Activated T-helper 1 cell treated with anti-CD3 and anti-CD28 coated beads, Interleukin-12 subunit alpha, Interleukin-12 subunit beta, Interleukin-2, Interleukin-4 antibody, amounts not matched to agents 30 ng/mL and 10 ng/mL and 1 ng/mL, durations not matched to agents 14 hours and 24 hours and 36 hours (primary cell): ENCODE results near the gene MAGI3. TPM values are rescaled to one million over a fixed set of nuclear protein-coding genes. Genes with fewer than 3 reads are reported as not detected.

ENCODE experiments used
- DNase-seq: peaks from one replicate; pipeline ENCODE4 v3.0.0; 2021; ENCODE audit warnings: low spot score
- H3K27ac Mint-ChIP-seq: one replicate; pipeline ENCODE4 v1.8.0; 2021; ENCODE audit warnings: mild to moderate bottlenecking, mixed read lengths
- H3K27me3 Mint-ChIP-seq: one replicate; pipeline ENCODE4 v1.8.0; 2022; ENCODE audit warnings: mild to moderate bottlenecking, moderate library complexity, mixed read lengths; ENCODE audit not compliant: insufficient read depth
- H3K36me3 Mint-ChIP-seq: one replicate; pipeline ENCODE4 v1.8.0; 2021; ENCODE audit warnings: low read depth, mixed read lengths
- H3K4me1 Mint-ChIP-seq: one replicate; pipeline ENCODE4 v1.8.0; 2021; ENCODE audit warnings: low read depth, mixed read lengths
- H3K4me3 Mint-ChIP-seq: one replicate; pipeline ENCODE4 v1.8.0; 2021; ENCODE audit warnings: mild to moderate bottlenecking, moderate library complexity, mixed read lengths
- H3K9me3 Mint-ChIP-seq: one replicate; pipeline ENCODE4 v1.8.0; 2021; ENCODE audit warnings: mixed read lengths
- intact Hi-C: fragments of 100-400 bp; cut with micrococcal nuclease; formaldehyde crosslinking; loops from one replicate; pipeline ENCODE4 v1.15.1; 2024
- total RNA-seq: library from RNA; stranded (reverse); gene quantifications from 2 replicates; pipeline ENCODE4 v1.2.3, GENCODE V29; 2022

MAGI3 gene
- total RNA-seq, 1 donor from 2014 or later: 3.0 TPM

- Mint-ChIP-seq H3K9me3 (no peaks in the 10 kb centered on the region), H3K4me1 (no peaks in the 10 kb centered on the region), H3K27ac (no peak overlapping the region)
Observed at GRCh38 chr1:113434081-113434873, 44.0 kb downstream of the MAGI3 start.

GRCh38 chr1:113434874-113435175 lies 44.5 kb downstream of the MAGI3 start:
- Mint-ChIP-seq H3K36me3 (no peaks in the 10 kb centered on the region), H3K27ac (no peak overlapping the region), H3K27me3 (no peaks in the 10 kb centered on the region), H3K9me3 (no peaks in the 10 kb centered on the region), H3K4me1 (no peaks in the 10 kb centered on the region), H3K4me3 (no peak overlapping the region)
- DNase-seq: no peak
- intact Hi-C loops: no loop called here

More at GRCh38 chr1:113434081-113434873, 44.0 kb downstream of the MAGI3 start:
- Mint-ChIP-seq H3K36me3 (no peaks in the 10 kb centered on the region), H3K4me3 (no peak overlapping the region), H3K27me3 (no peaks in the 10 kb centered on the region)
- intact Hi-C loops: no loop called here
- no peak for DNase-seq

GRCh38 chr1:113437554-113438341 lies 47.4 kb downstream of the MAGI3 start:
- DNase-seq: no peak
- Mint-ChIP-seq H3K4me1 (no peaks in the 10 kb centered on the region), H3K27ac (no peak overlapping the region), H3K4me3 (no peak overlapping the region), H3K27me3 (no peaks in the 10 kb centered on the region), H3K9me3 (no peaks in the 10 kb centered on the region), H3K36me3 (no peaks in the 10 kb centered on the region)
- intact Hi-C loops: no loop called here

- Mint-ChIP-seq H3K9me3 (no peaks in the 10 kb centered on the region), H3K4me3 (no peak overlapping the region), H3K4me1 (no peaks in the 10 kb centered on the region), H3K27me3 (no peaks in the 10 kb centered on the region), H3K36me3 (no peaks in the 10 kb centered on the region), H3K27ac (no peak overlapping the region)
- DNase-seq: no peak
- intact Hi-C loops: no loop called here
Observed at GRCh38 chr1:113438505-113439276, 48.4 kb downstream of the MAGI3 start.

GRCh38 chr1:113439277-113439670 lies 49.0 kb downstream of the MAGI3 start:
- Mint-ChIP-seq H3K4me1 (no peaks in the 10 kb centered on the region), H3K27ac (no peak overlapping the region), H3K4me3 (no peak overlapping the region), H3K36me3 (no peaks in the 10 kb centered on the region), H3K27me3 (no peaks in the 10 kb centered on the region), H3K9me3 (peaks cover 5% of the 10 kb centered on the region)
- intact Hi-C loops: no loop called here
- no peak for DNase-seq

- H3K36me3 Mint-ChIP-seq: no peaks in the 10 kb centered on the region
- H3K9me3 Mint-ChIP-seq: peaks cover 14% of the 10 kb centered on the region
- H3K27ac Mint-ChIP-seq: no peak overlapping the region
- intact Hi-C loops: no loop called here
- no peaks in the 10 kb centered on the region for H3K4me1 Mint-ChIP-seq
- peaks cover 1% of the 10 kb centered on the region for H3K27me3 Mint-ChIP-seq
- no peak overlapping the region for H3K4me3 Mint-ChIP-seq
- DNase-seq: no peak
Observed at GRCh38 chr1:113442131-113442530, 51.8 kb downstream of the MAGI3 start.

GRCh38 chr1:113444857-113445256 lies 54.5 kb downstream of the MAGI3 start:
- Mint-ChIP-seq H3K27ac (no peak overlapping the region), H3K27me3 (peaks cover 1% of the 10 kb centered on the region), H3K9me3 (peaks cover 14% of the 10 kb centered on the region), H3K36me3 (no peaks in the 10 kb centered on the region), H3K4me1 (no peaks in the 10 kb centered on the region), H3K4me3 (no peak overlapping the region)
- intact Hi-C loops: no loop called here
- DNase-seq: no peak

GRCh38 chr1:113451710-113452109 lies 61.4 kb downstream of the MAGI3 start:
- no peak for DNase-seq
- no peaks in the 10 kb centered on the region for H3K9me3 Mint-ChIP-seq
- no peak overlapping the region for H3K27ac Mint-ChIP-seq
- H3K4me3 Mint-ChIP-seq: no peak overlapping the region
- intact Hi-C loops: loop anchor here (2.0 kb wide), 1 partner anchor 735 kb away; no protein-coding TSS in a partner anchor
- no peaks in the 10 kb centered on the region for H3K4me1 Mint-ChIP-seq
- H3K36me3 Mint-ChIP-seq: no peaks in the 10 kb centered on the region
- no peaks in the 10 kb centered on the region for H3K27me3 Mint-ChIP-seq

GRCh38 chr1:113452921-113453770 lies 62.8 kb downstream of the MAGI3 start:
- intact Hi-C loops: loop anchor here (1.0 to 2.0 kb wide), 2 partner anchors 313 to 736 kb away; no protein-coding TSS in a partner anchor
- DNase-seq: no peak
- Mint-ChIP-seq H3K4me3 (no peak overlapping the region), H3K9me3 (no peaks in the 10 kb centered on the region), H3K27ac (no peak overlapping the region), H3K4me1 (no peaks in the 10 kb centered on the region), H3K27me3 (no peaks in the 10 kb centered on the region), H3K36me3 (no peaks in the 10 kb centered on the region)

- DNase-seq: no peak
- Mint-ChIP-seq H3K4me1 (no peaks in the 10 kb centered on the region), H3K27ac (no peak overlapping the region), H3K9me3 (no peaks in the 10 kb centered on the region), H3K4me3 (no peak overlapping the region), H3K27me3 (no peaks in the 10 kb centered on the region), H3K36me3 (no peaks in the 10 kb centered on the region)
- intact Hi-C loops: loop anchor here (1.0 to 2.0 kb wide), 2 partner anchors 313 to 737 kb away; no protein-coding TSS in a partner anchor
Observed at GRCh38 chr1:113453771-113454083, 63.4 kb downstream of the MAGI3 start.

GRCh38 chr1:113455374-113455773 lies 65.1 kb downstream of the MAGI3 start:
- H3K27me3 Mint-ChIP-seq: no peaks in the 10 kb centered on the region
- no peak overlapping the region for H3K27ac Mint-ChIP-seq
- DNase-seq: no peak
- no peaks in the 10 kb centered on the region for H3K4me1 Mint-ChIP-seq
- no peak overlapping the region for H3K4me3 Mint-ChIP-seq
- no peaks in the 10 kb centered on the region for H3K9me3 Mint-ChIP-seq
- intact Hi-C loops: no loop called here
- no peaks in the 10 kb centered on the region for H3K36me3 Mint-ChIP-seq

- no peaks in the 10 kb centered on the region for H3K4me1 Mint-ChIP-seq
- intact Hi-C loops: no loop called here
- no peak overlapping the region for H3K4me3 Mint-ChIP-seq
- no peaks in the 10 kb centered on the region for H3K36me3 Mint-ChIP-seq
- no peaks in the 10 kb centered on the region for H3K9me3 Mint-ChIP-seq
- H3K27me3 Mint-ChIP-seq: no peaks in the 10 kb centered on the region
- no peak for DNase-seq
- H3K27ac Mint-ChIP-seq: no peak overlapping the region
Observed at GRCh38 chr1:113456967-113457366, 66.7 kb downstream of the MAGI3 start.
